ENCODE data around the gene TIMP3.

TIMP3 gene

GRCh38 chr22:32824531-32825312, 23.2 kb downstream of the TIMP3 start:
- no peak for FAIRE-seq
- DNase-seq (ENCODE audit: extremely low spot score, insufficient read length, low read depth): no peak

GRCh38 chr22:32826537-32826936, 25.0 kb downstream of the TIMP3 start:
- FAIRE-seq: no peak
- DNase-seq (ENCODE audit: extremely low spot score, insufficient read length, low read depth): no peak

- FAIRE-seq (no peak), DNase-seq (ENCODE audit: extremely low spot score, insufficient read length, low read depth) (no peak)
Observed at GRCh38 chr22:32827049-32827602, 25.6 kb downstream of the TIMP3 start.

GRCh38 chr22:32828150-32828549, 26.6 kb downstream of the TIMP3 start:
- FAIRE-seq (no peak), DNase-seq (ENCODE audit: extremely low spot score, insufficient read length, low read depth) (no peak)

GRCh38 chr22:32828561-32828960, 27.1 kb downstream of the TIMP3 start:
- DNase-seq (ENCODE audit: extremely low spot score, insufficient read length, low read depth) (no peak), FAIRE-seq (no peak)

- no peak for FAIRE-seq
- no peak for DNase-seq (ENCODE audit: extremely low spot score, insufficient read length, low read depth)
Observed at GRCh38 chr22:32829451-32829851, 27.9 kb downstream of the TIMP3 start.

- no peak for FAIRE-seq
Observed at GRCh38 chr22:32830473-32830872, 29.0 kb downstream of the TIMP3 start.

GRCh38 chr22:32830957-32831356, 29.5 kb downstream of the TIMP3 start:
- DNase-seq (ENCODE audit: extremely low spot score, insufficient read length, low read depth) (no peak), FAIRE-seq (no peak)

More at GRCh38 chr22:32830473-32830872, 29.0 kb downstream of the TIMP3 start:
- DNase-seq (ENCODE audit: extremely low spot score, insufficient read length, low read depth): no peak

- no peak for FAIRE-seq
Observed at GRCh38 chr22:32831584-32831983, 30.1 kb downstream of the TIMP3 start.

GRCh38 chr22:32832174-32832573, 30.7 kb downstream of the TIMP3 start:
- no peak for FAIRE-seq
- DNase-seq (ENCODE audit: extremely low spot score, insufficient read length, low read depth): no peak

More at GRCh38 chr22:32831584-32831983, 30.1 kb downstream of the TIMP3 start:
- no peak for DNase-seq (ENCODE audit: extremely low spot score, insufficient read length, low read depth)

- no peak for DNase-seq (ENCODE audit: extremely low spot score, insufficient read length, low read depth)
- peak; percentile 5 for FAIRE-seq
Observed at GRCh38 chr22:32836280-32837123, 35.0 kb downstream of the TIMP3 start.

- FAIRE-seq (no peak), DNase-seq (ENCODE audit: extremely low spot score, insufficient read length, low read depth) (no peak)
Observed at GRCh38 chr22:32837142-32837541, 35.6 kb downstream of the TIMP3 start.

- FAIRE-seq (no peak), DNase-seq (ENCODE audit: extremely low spot score, insufficient read length, low read depth) (no peak)
Observed at GRCh38 chr22:32837803-32838202, 36.3 kb downstream of the TIMP3 start.

- no peak for FAIRE-seq
- DNase-seq (ENCODE audit: extremely low spot score, insufficient read length, low read depth): no peak
Observed at GRCh38 chr22:32839831-32840584, 38.5 kb downstream of the TIMP3 start.

- FAIRE-seq (no peak), DNase-seq (ENCODE audit: extremely low spot score, insufficient read length, low read depth) (no peak)
Observed at GRCh38 chr22:32841175-32841574, 39.7 kb downstream of the TIMP3 start.

GRCh38 chr22:32842486-32842885, 41.0 kb downstream of the TIMP3 start:
- DNase-seq (ENCODE audit: extremely low spot score, insufficient read length, low read depth) (no peak), FAIRE-seq (no peak)

- no peak for FAIRE-seq
Observed at GRCh38 chr22:32843300-32843699, 41.8 kb downstream of the TIMP3 start.

GRCh38 chr22:32844251-32844650, 42.7 kb downstream of the TIMP3 start:
- no peak for FAIRE-seq
- DNase-seq (ENCODE audit: extremely low spot score, insufficient read length, low read depth): no peak

More at GRCh38 chr22:32843300-32843699, 41.8 kb downstream of the TIMP3 start:
- DNase-seq (ENCODE audit: extremely low spot score, insufficient read length, low read depth): no peak

GRCh38 chr22:32846780-32847491, 45.4 kb downstream of the TIMP3 start:
- DNase-seq (ENCODE audit: extremely low spot score, insufficient read length, low read depth) (no peak), FAIRE-seq (no peak)
